Measurements from ENCODE around the gene RPA3. TPM values are rescaled to one million over a fixed set of nuclear protein-coding genes. Genes with fewer than 3 reads are reported as not detected.

RPA3 gene
- total and polyA plus RNA-seq, 7 donors: 10.8 to 24.8 (median 13.8) TPM

- no peak for ATAC-seq
- Histone ChIP-seq H3K27ac (no peak overlapping the region), H3K4me1 (peaks cover 16% of the 10 kb centered on the region), H3K9me3 (no peaks in the 10 kb centered on the region), H3K4me3 (peak overlapping the region; percentile 89), H3K27me3 (ENCODE audit: insufficient read depth in 3 of 3, low read length in 2 of 3) (no peaks in the 10 kb centered on the region), H3K36me3 (ENCODE audit: insufficient read depth in 1 of 2, low read depth in 1 of 2) (peaks cover 0 to 7% of the 10 kb centered on the region in 2 donors)
- intact Hi-C loops (cut with DNase I): no loop called here
- TF ChIP-seq CTCF (IDR thresholded peaks at IDR 0.05): no peak
- WGBS, 3 donors: 89 to 91% (median 90%) methylated on average over 6 of the region's 6 CpGs
- no peak for DNase-seq
These were observed 76.3 kb downstream of the RPA3 start for GRCh38 chr7:7642081-7642480.

GRCh38 chr7:7641129-7641663 is 77.2 kb downstream of the RPA3 start:
- peaks cover 0 to 16% of the 10 kb centered on the region in 2 donors for H3K36me3 ChIP-seq (ENCODE audit: insufficient read depth in 1 of 2, low read depth in 1 of 2)
- H3K9me3 ChIP-seq: no peaks in the 10 kb centered on the region
- ATAC-seq (peak in 1 of 4 donors; percentile 21), DNase-seq (no peak)
- WGBS, 3 donors: 2 to 4% (median 3%) methylated on average over 22 of the region's 22 CpGs
- H3K4me1 ChIP-seq: peaks cover 16% of the 10 kb centered on the region
- TF ChIP-seq CTCF (IDR thresholded peaks at IDR 0.05): no peak
- H3K4me3 ChIP-seq: peak overlapping the region; percentile 89
- H3K27ac ChIP-seq: peak overlapping the region; percentile 87
- H3K27me3 ChIP-seq (ENCODE audit: insufficient read depth in 3 of 3, low read length in 2 of 3): no peaks in the 10 kb centered on the region
- intact Hi-C loops (cut with DNase I): loop anchor here in 1 of 2 donors (1.0 kb wide), 1 partner anchor 119 kb away; no protein-coding TSS in a partner anchor

GRCh38 chr7:7640221-7641128 is 77.9 kb downstream of the RPA3 start, which contains the start of gene UMAD1:
Gene UMAD1 (plus strand): TSS chr7:7640752. CDS start chr7:7673372, 32,620 bp downstream.
- intact Hi-C loops (cut with DNase I): loop anchor here in 1 of 2 donors (1.0 kb wide), 1 partner anchor 120 kb away; no protein-coding TSS in a partner anchor
- no peak for TF ChIP-seq CTCF (IDR thresholded peaks at IDR 0.05)
- peaks cover 16% of the 10 kb centered on the region for H3K4me1 ChIP-seq
- DNase-seq (peak; percentile 98 to 99), ATAC-seq (peak; percentile 100)
- H3K9me3 ChIP-seq: no peaks in the 10 kb centered on the region
- no peaks in the 10 kb centered on the region for H3K27me3 ChIP-seq (ENCODE audit: insufficient read depth in 3 of 3, low read length in 2 of 3)
- WGBS, 3 donors: 0% methylated on average over 67 to 68 of the region's 68 CpGs
- H3K27ac ChIP-seq: peak within 1 kb of the TSS; percentile 87
- peak within 1 kb of the TSS; percentile 89 for H3K4me3 ChIP-seq
- peaks cover 0 to 22% of the 10 kb centered on the region in 2 donors for H3K36me3 ChIP-seq (ENCODE audit: insufficient read depth in 1 of 2, low read depth in 1 of 2)

GRCh38 chr7:7639847-7640220 is 78.6 kb downstream of the RPA3 start:
- Histone ChIP-seq H3K27me3 (ENCODE audit: insufficient read depth in 3 of 3, low read length in 2 of 3) (no peaks in the 10 kb centered on the region), H3K4me1 (peaks cover 16% of the 10 kb centered on the region), H3K27ac (peak overlapping the region; percentile 71), H3K4me3 (peak overlapping the region; percentile 89), H3K9me3 (no peaks in the 10 kb centered on the region), H3K36me3 (ENCODE audit: insufficient read depth in 1 of 2, low read depth in 1 of 2) (peaks cover 0 to 28% of the 10 kb centered on the region in 2 donors)
- intact Hi-C loops (cut with DNase I): no loop called here
- 0 to 1% (median 0%) methylated on average over 19 of the region's 19 CpGs for WGBS, 3 donors
- no peak for TF ChIP-seq CTCF (IDR thresholded peaks at IDR 0.05)
- DNase-seq: no peak
- ATAC-seq: no peak
